ENCODE results near the gene ADM5. TPM values are rescaled to one million over a fixed set of nuclear protein-coding genes. Genes with fewer than 3 reads are reported as not detected.

Gene ADM5
- total RNA-seq, 1 experiment from 2014 or later: 13.5 TPM

GRCh38 chr19:49690656-49691242 lies 1.4 kb downstream of the ADM5 start, which contains the start of gene CPT1C:
CPT1C (plus strand) TSS chr19:49691116; CDS start chr19:49692253, 1,137 bp downstream.
- peak within 1 kb of the TSS; percentile 56 for H2AFZ ChIP-seq (ENCODE audit: low read length)
- H3K36me3 Mint-ChIP-seq (ENCODE audit: insufficient read depth in 1 of 3, low read depth in 3 of 3): peaks cover 22 to 47% (median 40%) of the 10 kb centered on the region in 3 experiments; a peak in 6 of 7 replicates

More at GRCh38 chr19:49690656-49691242, 1.4 kb downstream of the ADM5 start, which contains the start of gene CPT1C:
- H4K5ac ChIP-seq (ENCODE audit: insufficient read length, low read depth, low read length): no peak within 1 kb of the TSS
- no peak within 1 kb of the TSS for H4K8ac ChIP-seq (replicated peaks; ENCODE audit: insufficient read length, low read depth, low read length)
- H4K91ac ChIP-seq (ENCODE audit: insufficient read length, low read depth, low read length): no peak within 1 kb of the TSS
- H2BK5ac ChIP-seq (ENCODE audit: insufficient read length, low read length): no peak within 1 kb of the TSS
- H3K56ac ChIP-seq (ENCODE audit: insufficient read length, low read depth, low read length): no peak within 1 kb of the TSS
- peak within 1 kb of the TSS; percentile 87 for H3K18ac ChIP-seq (ENCODE audit: insufficient read length, low read depth, low read length)
- H3K27ac ChIP-seq (ENCODE audit: insufficient read length, low read depth, low read length): no peak within 1 kb of the TSS
- H3K4ac ChIP-seq (ENCODE audit: low read depth, low read length): no peak within 1 kb of the TSS
- H3T11ph ChIP-seq (ENCODE audit: low read length): no peak within 1 kb of the TSS
- H2AK5ac ChIP-seq (ENCODE audit: insufficient read length, low read length): no peak within 1 kb of the TSS
- no peak within 1 kb of the TSS for H2BK120ac ChIP-seq (ENCODE audit: low read depth, low read length, poor library complexity, severe bottlenecking)
- Mint-ChIP-seq H3K4me1 (peaks cover 22 to 45% of the 10 kb centered on the region in 2 experiments), H3K4me3 (peak within 1 kb of the TSS; percentile 83 to 98), H3K9me3 (peaks cover 0 to 3% of the 10 kb centered on the region in 2 experiments; a peak in 1 of 5 replicates), H3K27me3 (ENCODE audit: low read depth) (no peaks in the 10 kb centered on the region; the same call in 1 of the 2 replicates), H3K27ac (peak within 1 kb of the TSS; percentile 92 to 97 (median 97))
- no peak within 1 kb of the TSS for H2BK15ac ChIP-seq (ENCODE audit: low read depth, low read length)
- peak; percentile 93 for DNase-seq
- H3K27me3 ChIP-seq (ENCODE audit: insufficient read depth, low read length): no peaks in the 10 kb centered on the region
- no peak within 1 kb of the TSS for H3K23ac ChIP-seq (ENCODE audit: insufficient read length, low read depth, low read length)
- no peaks in the 10 kb centered on the region for H4K20me1 ChIP-seq (ENCODE audit: control insufficient read depth, insufficient read depth, insufficient read length)
- peak within 1 kb of the TSS; percentile 89 for H3K14ac ChIP-seq (ENCODE audit: insufficient read depth, low read length)
- peaks cover 19% of the 10 kb centered on the region for H3K23me2 ChIP-seq (ENCODE audit: insufficient read length, low read depth, low read length, poor library complexity, severe bottlenecking)
- H3K4me2 ChIP-seq (ENCODE audit: insufficient read depth, insufficient read length, low read length): peak within 1 kb of the TSS; percentile 98
- no peak within 1 kb of the TSS for H2BK12ac ChIP-seq (ENCODE audit: insufficient read length, low read depth, low read length)
- no peak within 1 kb of the TSS for H2BK20ac ChIP-seq (ENCODE audit: low read depth, low read length, poor library complexity, severe bottlenecking)
- peaks cover 10% of the 10 kb centered on the region; the same call in 1 of the 2 replicates for H3K4me1 ChIP-seq (ENCODE audit: insufficient read depth, low read length)
- no CpG with 5 or more reads among the region's 38 CpGs for WGBS (ENCODE audit: extremely low coverage, insufficient read length, low lambda C conversion rate)
- H3K9me3 ChIP-seq (ENCODE audit: control insufficient read depth, low read depth, low read length): no peaks in the 10 kb centered on the region
- TF ChIP-seq CTCF (conservative IDR thresholded peaks at IDR 0.05): no peak
- no peaks in the 10 kb centered on the region for H3K79me2 ChIP-seq (ENCODE audit: insufficient read depth, low read length)
- no peaks in the 10 kb centered on the region for H3K79me1 ChIP-seq (ENCODE audit: insufficient read depth, low read depth, low read length, poor library complexity, severe bottlenecking)
- peak within 1 kb of the TSS; percentile 83 for H3K9ac ChIP-seq (ENCODE audit: extremely low read depth, insufficient read length, low read length)

All from H9 (cell line).